LNCAP (cell line): ENCODE data around the gene HIRA.

Experiments used
- TF ChIP-seq, protein P1 (sequence below): fragments of 450-650 bp; IDR thresholded peaks from 2 replicates; pipeline ENCODE4 v1.5.1; 2017; ENCODE audit warnings: mild to moderate bottlenecking

Gene HIRA

DNA sequence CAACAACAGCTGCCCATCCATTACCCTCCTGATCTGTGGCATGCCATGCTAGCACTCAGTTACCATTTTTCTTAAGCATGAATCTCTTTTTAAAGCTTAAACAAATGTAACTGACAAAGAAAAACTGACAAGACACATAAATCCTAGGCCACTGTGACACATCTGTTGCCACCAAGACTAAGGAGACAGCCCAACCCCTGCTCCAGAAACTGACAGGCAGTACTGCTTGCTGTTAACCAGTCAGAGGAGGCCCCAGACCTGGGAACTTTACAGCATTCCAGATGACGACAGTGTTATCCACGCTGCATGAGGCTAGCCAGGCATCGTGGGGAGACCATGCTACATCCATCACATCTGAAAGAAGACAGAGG, 33.8 kb downstream of the HIRA start:
- TF ChIP-seq, protein P1, sequence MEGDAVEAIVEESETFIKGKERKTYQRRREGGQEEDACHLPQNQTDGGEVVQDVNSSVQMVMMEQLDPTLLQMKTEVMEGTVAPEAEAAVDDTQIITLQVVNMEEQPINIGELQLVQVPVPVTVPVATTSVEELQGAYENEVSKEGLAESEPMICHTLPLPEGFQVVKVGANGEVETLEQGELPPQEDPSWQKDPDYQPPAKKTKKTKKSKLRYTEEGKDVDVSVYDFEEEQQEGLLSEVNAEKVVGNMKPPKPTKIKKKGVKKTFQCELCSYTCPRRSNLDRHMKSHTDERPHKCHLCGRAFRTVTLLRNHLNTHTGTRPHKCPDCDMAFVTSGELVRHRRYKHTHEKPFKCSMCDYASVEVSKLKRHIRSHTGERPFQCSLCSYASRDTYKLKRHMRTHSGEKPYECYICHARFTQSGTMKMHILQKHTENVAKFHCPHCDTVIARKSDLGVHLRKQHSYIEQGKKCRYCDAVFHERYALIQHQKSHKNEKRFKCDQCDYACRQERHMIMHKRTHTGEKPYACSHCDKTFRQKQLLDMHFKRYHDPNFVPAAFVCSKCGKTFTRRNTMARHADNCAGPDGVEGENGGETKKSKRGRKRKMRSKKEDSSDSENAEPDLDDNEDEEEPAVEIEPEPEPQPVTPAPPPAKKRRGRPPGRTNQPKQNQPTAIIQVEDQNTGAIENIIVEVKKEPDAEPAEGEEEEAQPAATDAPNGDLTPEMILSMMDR: no peak

DNA sequence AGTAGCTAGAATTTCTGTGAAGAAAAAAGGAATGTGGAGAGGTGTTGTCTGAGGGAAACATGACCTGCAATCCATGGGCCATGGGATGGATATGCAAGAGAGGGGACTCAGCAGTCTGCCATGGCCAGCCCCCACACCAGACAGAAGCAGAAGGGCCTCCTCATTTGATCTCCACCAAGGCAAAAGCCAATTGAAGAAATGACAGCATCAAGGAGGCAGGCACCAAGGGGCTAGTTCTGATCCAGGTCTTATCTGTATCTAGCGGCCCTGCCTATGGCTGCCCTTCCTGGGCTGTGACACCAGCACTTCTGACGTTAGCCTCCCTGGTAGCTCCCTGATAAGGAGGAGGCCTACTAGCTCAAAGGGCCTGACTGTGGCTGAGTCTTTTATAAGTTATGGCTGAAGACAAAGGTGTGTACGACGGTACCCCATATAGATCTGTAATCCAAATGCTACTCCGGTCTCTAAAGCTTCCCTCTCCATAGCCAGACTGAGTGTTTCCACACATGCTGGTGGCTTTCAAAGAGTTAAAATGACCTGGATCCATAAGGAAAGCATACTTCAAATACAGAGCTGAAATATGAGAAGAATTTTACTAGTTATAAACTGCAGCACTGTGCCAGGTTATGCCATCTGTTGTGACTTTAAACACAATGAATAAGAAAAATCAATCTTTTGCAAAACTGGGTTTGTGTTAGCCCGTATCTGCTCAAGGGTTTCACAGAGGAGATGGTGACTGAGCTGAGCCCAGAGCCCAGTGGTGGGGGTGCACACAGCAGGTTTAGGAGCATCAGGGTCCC, 34.4 kb downstream of the HIRA start:
- TF ChIP-seq, protein P1: no peak

DNA sequence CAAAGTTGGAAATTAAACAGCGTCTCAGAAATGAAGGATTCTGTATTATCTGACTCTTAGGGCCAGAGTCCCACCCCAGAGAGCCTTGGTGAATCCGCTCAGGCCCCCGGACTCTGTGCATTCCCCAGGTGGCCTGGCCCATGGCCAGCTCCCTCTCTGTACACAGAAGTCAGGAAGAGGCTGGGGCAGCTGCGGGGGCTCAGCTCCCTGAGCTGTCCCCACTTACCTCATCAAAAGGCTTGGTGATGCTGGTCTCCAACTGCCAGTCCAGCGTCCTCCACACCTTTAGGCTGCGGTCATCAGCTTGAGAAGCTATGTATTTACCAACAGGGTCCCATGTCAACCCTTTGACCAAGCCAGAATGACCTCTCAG, 35.0 kb downstream of the HIRA start:
- TF ChIP-seq, protein P1: no peak

- TF ChIP-seq, protein P1: no peak
Measured at GRCh38 chr22:19395276-19395675, 36.3 kb downstream of the HIRA start.

GRCh38 chr22:19394274-19395050, 37.1 kb downstream of the HIRA start:
- TF ChIP-seq, protein P1: no peak

DNA sequence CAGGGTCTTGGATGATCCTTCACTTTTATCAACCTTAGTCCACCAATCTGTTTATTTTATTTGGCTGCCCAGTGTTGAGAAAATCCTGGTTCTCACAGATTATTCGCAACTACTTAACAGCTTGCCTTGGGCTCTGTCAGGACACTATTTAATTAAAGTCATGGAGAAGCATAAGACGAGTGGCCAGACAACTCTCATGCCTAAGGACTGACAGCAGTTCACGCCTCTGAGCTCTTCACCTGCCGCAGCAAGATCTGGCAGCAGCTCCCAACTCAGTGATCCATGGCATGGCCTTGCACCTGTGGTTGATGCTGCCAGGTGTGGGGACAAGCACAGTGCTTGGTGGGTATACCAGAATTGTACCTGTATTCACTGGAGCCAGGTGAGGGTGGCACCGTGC, 37.8 kb downstream of the HIRA start:
- TF ChIP-seq, protein P1: no peak

- TF ChIP-seq, protein P1: no peak
Measured at GRCh38 chr22:19387575-19387974, 44.0 kb downstream of the HIRA start.
